NCI-H1417 (cell line): ENCODE measurements around the gene HPS3.
"Not testable (repeated sequence)": the region's sequence is repeated elsewhere in the genome, so short reads cannot be mapped to it uniquely, and the experiment has no call there.

ENCODE experiments used
- DNase-seq, 3 experiments: peaks; one replicate each; lab custom pipeline; 2025; lab: John Stamatoyannopoulos, UW

The HPS3 gene

GRCh38 chr3:149186721-149187120 is 57.3 kb downstream of the HPS3 start:
- DNase-seq, result peak in 1 of 3 experiments; percentile 5

DNA sequence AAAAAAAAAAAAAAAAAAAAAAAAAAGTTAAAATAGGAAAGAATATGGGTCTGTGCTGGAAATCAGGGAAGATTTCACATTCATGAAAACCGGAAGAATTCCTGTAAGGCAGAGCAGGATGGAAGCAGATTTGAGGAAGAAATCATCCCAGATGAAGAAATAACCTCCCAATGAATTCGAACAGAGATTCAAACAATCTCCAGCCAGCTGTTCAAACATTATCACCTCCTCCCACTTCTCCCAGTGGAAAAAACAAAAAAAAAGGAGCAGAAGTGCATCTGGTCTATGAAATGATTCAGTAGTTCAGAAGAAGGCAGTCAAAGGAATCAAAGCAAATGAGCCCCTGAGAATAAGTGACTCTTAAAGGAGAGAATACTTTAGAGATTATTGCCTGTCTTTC is 59.1 kb downstream of the HPS3 start:
- peak in 1 of 3 experiments; percentile 40 for DNase-seq

- DNase-seq, result no peak
Observed at GRCh38 chr3:149195221-149195620, 65.8 kb downstream of the HPS3 start.

DNA sequence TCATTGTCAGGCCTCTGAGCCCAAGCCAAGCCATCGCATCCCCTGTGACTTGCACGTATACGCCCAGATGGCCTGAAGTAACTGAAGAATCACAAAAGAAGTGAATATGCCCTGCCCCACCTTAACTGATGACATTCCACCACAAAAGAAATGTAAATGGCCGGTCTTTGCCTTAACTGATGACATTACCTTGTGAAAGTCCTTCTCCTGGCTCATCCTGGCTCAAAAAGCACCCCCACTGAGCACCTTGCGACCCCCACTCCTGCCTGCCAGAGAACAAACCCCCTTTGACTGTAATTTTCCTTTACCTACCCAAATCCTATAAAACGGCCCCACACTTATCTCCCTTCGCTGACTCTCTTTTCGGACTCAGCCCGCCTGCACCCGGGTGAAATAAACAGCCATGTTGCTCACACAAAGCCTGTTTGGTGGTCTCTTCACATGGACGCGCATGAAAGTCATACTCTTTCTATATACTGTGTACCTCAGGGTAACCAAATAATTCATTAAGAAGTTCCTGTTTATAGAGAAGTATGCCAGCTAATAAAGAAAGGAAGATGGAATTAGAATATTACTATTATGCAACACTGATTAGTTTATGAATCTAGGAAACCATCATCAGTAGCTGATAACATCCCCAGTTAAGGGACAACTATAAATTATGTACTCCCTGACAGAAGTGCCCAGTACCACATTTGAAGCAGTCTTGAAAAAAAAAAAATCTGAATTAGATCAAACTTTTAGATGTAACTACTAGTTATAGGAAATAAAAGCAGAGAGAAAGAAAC is 67.6 kb downstream of the HPS3 start:
- not testable (repeated sequence) for DNase-seq

- no peak for DNase-seq
Observed at GRCh38 chr3:149197669-149198068, 68.2 kb downstream of the HPS3 start.

GRCh38 chr3:149198611-149199010 is 69.2 kb downstream of the HPS3 start:
- DNase-seq, result peak in 1 of 3 experiments; percentile 3

GRCh38 chr3:149199474-149199873 is 70.0 kb downstream of the HPS3 start:
- DNase-seq, result peak; percentile 3 to 85 (median 42)

- no peak for DNase-seq
Observed at GRCh38 chr3:149203758-149204157, 74.3 kb downstream of the HPS3 start.

DNA sequence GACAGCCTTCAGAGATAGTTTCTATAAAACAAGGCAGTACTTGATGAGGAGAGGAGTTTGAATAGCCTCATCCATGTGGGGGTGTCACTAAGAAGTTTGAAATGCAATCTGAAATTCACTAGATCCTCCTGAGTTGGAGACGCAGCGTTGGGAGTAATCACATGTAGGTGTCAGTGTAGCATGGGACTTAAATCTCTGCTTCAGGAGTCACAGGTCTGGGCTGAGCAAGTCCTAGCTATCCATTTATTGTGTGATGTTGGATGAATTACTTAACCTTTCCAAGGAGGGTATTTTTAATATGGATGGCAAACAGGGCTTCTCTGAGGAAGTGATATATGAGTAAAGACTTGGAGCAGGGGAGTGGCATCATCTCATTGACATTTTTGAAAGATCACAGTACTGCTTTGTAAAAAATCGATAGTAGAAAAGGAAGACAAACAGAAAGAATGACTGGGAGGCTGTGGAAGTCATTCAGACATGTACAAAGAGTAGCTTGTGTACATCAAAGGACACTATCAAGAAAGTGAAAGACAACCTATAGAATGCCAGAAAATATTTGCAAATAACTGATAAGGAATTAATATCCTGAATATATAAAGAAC is 75.1 kb downstream of the HPS3 start:
- DNase-seq, result no peak

DNA sequence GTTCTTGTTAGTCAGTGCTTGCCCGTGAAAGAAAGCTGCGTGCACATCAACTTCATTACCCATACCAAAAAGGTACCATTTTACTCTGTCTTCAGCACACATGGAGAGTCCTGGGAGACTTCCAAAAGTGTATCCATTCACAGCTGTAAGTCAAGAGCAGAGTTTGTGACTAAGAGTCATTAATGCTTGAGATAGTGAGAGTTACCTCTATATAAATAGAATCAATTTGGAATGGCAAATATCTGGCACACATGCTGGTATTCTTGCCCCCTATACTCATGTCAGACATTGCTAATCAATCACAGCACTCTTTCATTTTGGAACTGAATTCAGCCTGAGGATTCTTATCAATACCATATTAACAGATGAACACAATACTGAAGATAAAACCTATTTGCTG is 78.0 kb downstream of the HPS3 start:
- no peak for DNase-seq

DNA sequence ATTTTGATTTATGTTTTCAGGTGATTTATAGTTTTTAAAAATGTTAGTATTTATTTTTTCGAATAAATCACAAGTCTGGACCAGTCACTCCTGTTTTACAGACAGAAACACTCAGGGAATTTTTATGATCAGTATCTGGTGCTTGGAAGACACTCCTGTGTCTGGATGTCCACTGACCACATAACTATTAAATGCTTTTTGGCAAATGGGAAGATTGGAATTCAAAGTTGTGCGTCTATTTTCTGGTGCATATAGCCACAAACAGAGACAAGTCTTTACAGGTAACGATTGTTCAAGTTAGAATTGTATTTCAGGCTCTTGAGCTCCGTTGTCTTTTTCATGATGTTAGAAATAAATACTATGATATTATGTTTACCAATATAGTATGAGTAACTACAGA is 80.0 kb downstream of the HPS3 start:
- DNase-seq, result no peak

DNA sequence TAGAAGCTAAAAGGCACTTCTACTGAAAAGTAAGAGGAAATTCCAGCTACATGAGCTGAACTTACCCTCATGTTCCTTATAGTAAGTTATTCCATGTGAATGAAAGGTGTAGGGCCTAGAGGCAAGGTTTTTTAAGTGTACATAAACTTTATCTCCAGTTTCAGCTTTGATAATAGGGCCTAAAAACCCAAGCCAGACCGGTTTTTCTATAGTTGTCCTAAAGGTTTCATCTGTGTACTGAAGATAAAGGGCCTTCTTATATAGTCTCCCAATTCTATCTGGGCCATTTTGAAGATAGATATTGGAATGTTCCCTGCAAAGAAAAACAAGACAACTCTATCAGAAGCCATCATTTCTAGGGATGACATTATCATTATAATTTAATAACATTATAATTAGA is 82.9 kb downstream of the HPS3 start:
- DNase-seq, result no peak

DNA sequence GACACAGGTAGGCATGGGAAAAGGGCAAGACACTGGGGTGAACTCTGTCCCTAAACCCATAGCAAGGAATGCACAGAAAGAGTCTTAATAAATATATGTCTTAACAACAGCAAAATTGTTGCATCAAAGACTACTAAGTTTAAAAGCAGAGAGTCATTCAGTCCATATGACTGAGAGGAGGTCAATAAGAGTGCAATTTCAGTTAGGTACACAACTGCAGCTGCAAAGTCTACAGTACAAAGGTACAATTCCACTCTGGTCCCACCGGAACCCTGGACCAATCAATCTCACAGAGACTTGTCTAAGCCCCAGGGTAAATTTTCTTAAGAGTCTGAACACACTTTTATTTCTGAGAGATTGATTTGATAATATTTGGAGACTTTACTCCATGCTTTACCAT is 85.3 kb downstream of the HPS3 start:
- peak in 2 of 3 experiments; percentile 59 to 81 for DNase-seq

DNA sequence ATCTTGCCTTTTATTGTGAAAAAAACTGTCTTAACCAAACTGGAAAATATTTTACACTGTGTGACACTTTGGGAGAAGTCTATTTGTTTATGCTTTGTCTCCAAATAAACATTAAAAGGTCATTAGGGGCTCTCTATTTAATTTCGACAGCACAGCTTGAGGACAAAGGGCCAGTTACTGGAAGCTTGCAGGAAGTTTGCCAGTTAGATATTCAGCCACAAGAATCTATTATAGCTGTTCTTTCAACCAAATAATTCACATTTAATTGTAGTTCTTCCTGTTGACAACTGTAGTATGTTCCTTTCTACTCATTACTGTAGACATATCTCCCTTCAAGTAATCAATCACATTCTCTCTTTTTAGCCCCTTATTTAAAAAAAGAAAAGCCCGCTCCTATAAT is 86.1 kb downstream of the HPS3 start:
- peak in 2 of 3 experiments; percentile 34 to 83 for DNase-seq

GRCh38 chr3:149216193-149216869 is 86.9 kb downstream of the HPS3 start:
- peak in 1 of 3 experiments; percentile 51 for DNase-seq

- DNase-seq, result no peak
Observed at GRCh38 chr3:149217347-149217746, 87.9 kb downstream of the HPS3 start.

GRCh38 chr3:149219380-149220121 is 90.1 kb downstream of the HPS3 start:
- not testable (repeated sequence) for DNase-seq

GRCh38 chr3:149221783-149222517 is 92.5 kb downstream of the HPS3 start, which contains the start of gene CP:
Gene CP, minus strand, starts transcription at chr3:149221829. Its CDS starts 37 bp downstream, at chr3:149221792.
- DNase-seq, result peak in 1 of 3 experiments; percentile 34
